ENCODE data around the gene MLLT3. TPM values are rescaled to one million over a fixed set of nuclear protein-coding genes. Genes with fewer than 3 reads are reported as not detected.

The MLLT3 gene
- total RNA-seq, 1 experiment from 2014 or later, result 24.4 TPM

DNA sequence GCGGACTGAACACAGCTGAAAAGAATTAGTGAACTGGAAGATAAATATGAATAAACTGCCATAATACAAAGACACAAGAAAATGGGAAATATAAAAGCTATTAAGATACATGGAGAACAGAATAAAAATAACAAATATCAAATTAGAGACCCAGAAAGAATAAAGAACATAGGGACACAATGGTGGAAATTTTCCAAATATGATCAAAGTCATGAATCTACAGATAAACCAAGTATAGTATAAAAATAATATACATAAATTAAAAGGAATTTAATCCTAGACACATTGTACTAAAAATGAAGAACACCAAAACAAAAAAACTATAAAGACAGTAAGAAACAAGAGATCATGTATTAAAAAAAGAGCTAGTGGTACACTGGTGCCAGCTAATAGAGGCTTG lies 194.9 kb downstream of the MLLT3 start:
- Mint-ChIP-seq H3K27ac (ENCODE audit: unreplicated experiment) (no peak overlapping the region), H3K36me3 (ENCODE audit: insufficient read depth, unreplicated experiment) (no peaks in the 10 kb centered on the region), H3K4me1 (ENCODE audit: low read depth, unreplicated experiment) (no peaks in the 10 kb centered on the region), H3K27me3 (ENCODE audit: insufficient read depth, unreplicated experiment) (no peaks in the 10 kb centered on the region), H3K9me3 (ENCODE audit: unreplicated experiment) (no peaks in the 10 kb centered on the region), H3K4me3 (ENCODE audit: unreplicated experiment) (no peak overlapping the region)
- TF ChIP-seq, protein P1, sequence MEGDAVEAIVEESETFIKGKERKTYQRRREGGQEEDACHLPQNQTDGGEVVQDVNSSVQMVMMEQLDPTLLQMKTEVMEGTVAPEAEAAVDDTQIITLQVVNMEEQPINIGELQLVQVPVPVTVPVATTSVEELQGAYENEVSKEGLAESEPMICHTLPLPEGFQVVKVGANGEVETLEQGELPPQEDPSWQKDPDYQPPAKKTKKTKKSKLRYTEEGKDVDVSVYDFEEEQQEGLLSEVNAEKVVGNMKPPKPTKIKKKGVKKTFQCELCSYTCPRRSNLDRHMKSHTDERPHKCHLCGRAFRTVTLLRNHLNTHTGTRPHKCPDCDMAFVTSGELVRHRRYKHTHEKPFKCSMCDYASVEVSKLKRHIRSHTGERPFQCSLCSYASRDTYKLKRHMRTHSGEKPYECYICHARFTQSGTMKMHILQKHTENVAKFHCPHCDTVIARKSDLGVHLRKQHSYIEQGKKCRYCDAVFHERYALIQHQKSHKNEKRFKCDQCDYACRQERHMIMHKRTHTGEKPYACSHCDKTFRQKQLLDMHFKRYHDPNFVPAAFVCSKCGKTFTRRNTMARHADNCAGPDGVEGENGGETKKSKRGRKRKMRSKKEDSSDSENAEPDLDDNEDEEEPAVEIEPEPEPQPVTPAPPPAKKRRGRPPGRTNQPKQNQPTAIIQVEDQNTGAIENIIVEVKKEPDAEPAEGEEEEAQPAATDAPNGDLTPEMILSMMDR (IDR thresholded peaks at IDR 0.05; ENCODE audit: insufficient read depth in 1 of 2, low read depth in 1 of 2, low read length in 1 of 2, severe bottlenecking in 1 of 2, unreplicated experiment in 1 of 2), result no peak
- Histone ChIP-seq H3K36me3 (ENCODE audit: control insufficient read depth, insufficient read depth, low read length) (no peaks in the 10 kb centered on the region), H3K9me3 (no peaks in the 10 kb centered on the region), H3K27me3 (replicated peaks; ENCODE audit: control insufficient read depth, insufficient read depth, low read length) (no peaks in the 10 kb centered on the region), H3K4me3 (ENCODE audit: low read depth, low read length) (no peak overlapping the region), H3K4me1 (no peaks in the 10 kb centered on the region)
- DNase-seq, result no peak
- ChIA-PET CTCF (no interaction called here), POLR2A (no interaction called here)
- no TSS peak for BruUV-seq (replicated peaks)
- intact Hi-C loops (cut with micrococcal nuclease; ENCODE audit: unreplicated experiment), result no loop called here

DNA sequence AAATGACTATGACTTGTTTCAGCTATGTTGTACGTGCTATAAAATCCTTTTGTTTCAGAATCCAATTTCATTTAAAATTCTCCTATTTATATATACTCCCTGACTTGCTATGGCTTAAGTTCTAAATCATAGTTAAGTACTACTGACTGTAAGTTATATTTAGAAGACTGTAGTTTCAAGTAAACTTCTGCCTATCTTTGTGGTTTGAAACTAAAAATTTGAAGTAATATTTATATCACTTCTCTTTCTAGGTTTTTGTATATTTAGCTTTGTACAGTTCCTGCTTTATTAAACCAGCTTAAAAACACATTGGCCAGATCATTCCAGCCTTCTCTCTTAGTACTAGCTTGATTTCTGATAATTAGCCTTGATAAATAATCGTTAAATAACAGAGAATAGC lies 196.3 kb downstream of the MLLT3 start:
- Histone ChIP-seq H3K27me3 (replicated peaks; ENCODE audit: control insufficient read depth, insufficient read depth, low read length) (no peaks in the 10 kb centered on the region), H3K4me3 (ENCODE audit: low read depth, low read length) (no peak overlapping the region), H3K36me3 (ENCODE audit: control insufficient read depth, insufficient read depth, low read length) (no peaks in the 10 kb centered on the region), H3K4me1 (no peaks in the 10 kb centered on the region), H3K9me3 (no peaks in the 10 kb centered on the region)
- no peak overlapping the region for H3K27ac Mint-ChIP-seq (ENCODE audit: unreplicated experiment)
- TF ChIP-seq, protein P1 (IDR thresholded peaks at IDR 0.05; ENCODE audit: insufficient read depth in 1 of 2, low read depth in 1 of 2, low read length in 1 of 2, severe bottlenecking in 1 of 2, unreplicated experiment in 1 of 2), result no peak
- BruUV-seq (replicated peaks), result no TSS peak
- DNase-seq, result no peak
- no peaks in the 10 kb centered on the region for H3K9me3 Mint-ChIP-seq (ENCODE audit: unreplicated experiment)
- no peaks in the 10 kb centered on the region for H3K4me1 Mint-ChIP-seq (ENCODE audit: low read depth, unreplicated experiment)
- intact Hi-C loops (cut with micrococcal nuclease; ENCODE audit: unreplicated experiment), result no loop called here
- H3K4me3 Mint-ChIP-seq (ENCODE audit: unreplicated experiment), result no peak overlapping the region
- no peaks in the 10 kb centered on the region for H3K27me3 Mint-ChIP-seq (ENCODE audit: insufficient read depth, unreplicated experiment)
- no peaks in the 10 kb centered on the region for H3K36me3 Mint-ChIP-seq (ENCODE audit: insufficient read depth, unreplicated experiment)
- CTCF ChIA-PET, result no interaction called here
- POLR2A ChIA-PET, result interaction anchor here (0.7 kb wide), 1 partner anchor 599 kb away, joined by 3 read pairs; no protein-coding TSS in a partner anchor

DNA sequence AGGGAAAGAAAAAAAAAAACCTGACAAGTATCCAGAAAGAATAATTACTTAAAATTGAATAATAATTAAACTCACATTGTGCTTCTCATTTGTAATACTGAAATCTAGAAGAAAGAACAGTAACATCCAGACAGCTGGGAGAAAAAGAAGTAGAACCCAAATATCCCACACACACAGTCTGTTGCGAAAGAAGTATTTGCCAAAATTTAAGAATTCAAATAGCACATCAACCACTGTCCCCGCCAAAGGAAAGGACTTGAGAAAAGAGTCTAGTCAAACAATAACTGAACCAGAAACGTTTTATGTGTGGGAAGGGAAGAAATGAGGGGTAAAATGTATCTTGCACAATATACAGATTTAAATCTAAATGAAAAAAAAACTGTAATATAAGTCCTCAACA lies 202.8 kb downstream of the MLLT3 start:
- Histone ChIP-seq H3K36me3 (ENCODE audit: control insufficient read depth, insufficient read depth, low read length) (no peaks in the 10 kb centered on the region), H3K4me3 (ENCODE audit: low read depth, low read length) (no peak overlapping the region), H3K27me3 (replicated peaks; ENCODE audit: control insufficient read depth, insufficient read depth, low read length) (no peaks in the 10 kb centered on the region), H3K9me3 (no peaks in the 10 kb centered on the region), H3K4me1 (no peaks in the 10 kb centered on the region)
- DNase-seq, result no peak
- POLR2A ChIA-PET, result no interaction called here
- H3K27me3 Mint-ChIP-seq (ENCODE audit: insufficient read depth, unreplicated experiment), result no peaks in the 10 kb centered on the region
- no peaks in the 10 kb centered on the region for H3K36me3 Mint-ChIP-seq (ENCODE audit: insufficient read depth, unreplicated experiment)
- BruUV-seq (replicated peaks), result no TSS peak
- H3K4me1 Mint-ChIP-seq (ENCODE audit: low read depth, unreplicated experiment), result no peaks in the 10 kb centered on the region
- TF ChIP-seq, protein P1 (IDR thresholded peaks at IDR 0.05; ENCODE audit: insufficient read depth in 1 of 2, low read depth in 1 of 2, low read length in 1 of 2, severe bottlenecking in 1 of 2, unreplicated experiment in 1 of 2), result no peak
- no peaks in the 10 kb centered on the region for H3K9me3 Mint-ChIP-seq (ENCODE audit: unreplicated experiment)
- H3K27ac Mint-ChIP-seq (ENCODE audit: unreplicated experiment), result no peak overlapping the region
- intact Hi-C loops (cut with micrococcal nuclease; ENCODE audit: unreplicated experiment), result no loop called here
- CTCF ChIA-PET, result no interaction called here
- no peak overlapping the region for H3K4me3 Mint-ChIP-seq (ENCODE audit: unreplicated experiment)

Data from Caco-2 (cell line).